GM19193 (cell line): ENCODE measurements around the gene LHX4.

Experiments
- POLR2A ChIP-seq: IDR thresholded peaks from 4 replicates; pipeline ENCODE4 v1.6.1; 2011; ENCODE audit not compliant: insufficient read depth, insufficient read length; ENCODE audit errors: extremely low read depth

Gene LHX4

DNA sequence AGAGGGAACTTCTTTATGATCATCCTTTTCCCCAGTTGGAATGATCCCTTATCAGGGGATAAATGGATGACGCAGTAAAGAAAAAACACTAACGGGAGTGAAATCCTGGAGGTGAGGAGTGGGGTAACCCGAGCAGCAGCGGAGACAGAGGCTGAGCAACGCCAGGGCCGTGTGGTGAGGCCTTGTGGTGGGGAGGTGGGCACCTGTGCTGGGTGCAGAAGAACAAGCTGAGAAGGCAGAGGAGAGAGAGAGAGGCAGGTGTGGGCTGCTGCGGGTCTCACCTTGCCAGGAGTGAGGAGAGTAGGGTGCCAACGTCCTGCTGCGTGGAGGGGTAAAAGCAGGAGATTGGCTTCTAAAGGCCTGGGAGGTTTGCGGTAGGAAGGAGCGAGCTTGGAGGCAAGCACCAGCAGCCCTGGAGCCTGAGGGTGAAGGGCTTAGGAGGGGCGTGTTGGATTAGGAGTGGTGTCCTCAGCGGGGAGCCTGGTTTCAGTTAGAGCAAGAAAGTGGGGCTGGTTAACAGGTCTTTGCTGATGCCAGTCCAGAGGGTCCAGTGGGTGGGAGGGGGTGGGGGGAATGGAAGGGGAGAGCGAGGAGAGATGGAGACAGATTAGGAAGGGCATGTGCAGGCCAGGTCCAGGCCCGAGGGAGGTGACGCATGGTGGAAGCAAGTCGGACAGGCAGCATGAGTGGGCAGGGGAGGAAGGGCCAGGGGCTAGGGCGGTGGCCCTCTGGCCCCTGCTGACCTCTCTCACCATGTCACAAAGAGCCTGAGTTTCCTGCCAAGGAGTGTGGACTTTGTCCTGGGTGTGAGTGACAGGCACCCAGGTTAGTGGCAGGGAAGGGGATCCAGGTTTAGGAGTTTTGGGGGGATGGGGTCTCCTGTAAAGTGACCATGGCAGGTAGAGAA lies 36.7 kb upstream of the LHX4 start:
- no peak for TF ChIP-seq POLR2A

DNA sequence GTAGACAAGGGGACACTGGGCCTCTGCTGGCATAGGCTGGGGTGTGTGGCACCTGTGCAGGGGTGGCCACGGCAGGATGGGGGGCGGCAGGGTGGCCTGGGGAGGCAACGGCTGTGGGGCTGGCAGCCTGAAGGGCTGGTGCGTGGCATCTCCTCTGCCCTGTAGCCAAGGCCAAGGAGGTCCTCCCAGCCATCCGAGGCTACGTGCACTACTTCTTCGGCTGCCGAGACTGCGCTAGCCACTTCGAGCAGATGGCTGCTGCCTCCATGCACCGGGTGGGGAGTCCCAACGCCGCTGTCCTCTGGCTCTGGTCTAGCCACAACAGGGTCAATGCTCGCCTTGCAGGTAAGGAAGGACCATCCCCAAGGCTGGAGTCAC lies 36.0 kb upstream of the LHX4 start:
- no peak for TF ChIP-seq POLR2A

DNA sequence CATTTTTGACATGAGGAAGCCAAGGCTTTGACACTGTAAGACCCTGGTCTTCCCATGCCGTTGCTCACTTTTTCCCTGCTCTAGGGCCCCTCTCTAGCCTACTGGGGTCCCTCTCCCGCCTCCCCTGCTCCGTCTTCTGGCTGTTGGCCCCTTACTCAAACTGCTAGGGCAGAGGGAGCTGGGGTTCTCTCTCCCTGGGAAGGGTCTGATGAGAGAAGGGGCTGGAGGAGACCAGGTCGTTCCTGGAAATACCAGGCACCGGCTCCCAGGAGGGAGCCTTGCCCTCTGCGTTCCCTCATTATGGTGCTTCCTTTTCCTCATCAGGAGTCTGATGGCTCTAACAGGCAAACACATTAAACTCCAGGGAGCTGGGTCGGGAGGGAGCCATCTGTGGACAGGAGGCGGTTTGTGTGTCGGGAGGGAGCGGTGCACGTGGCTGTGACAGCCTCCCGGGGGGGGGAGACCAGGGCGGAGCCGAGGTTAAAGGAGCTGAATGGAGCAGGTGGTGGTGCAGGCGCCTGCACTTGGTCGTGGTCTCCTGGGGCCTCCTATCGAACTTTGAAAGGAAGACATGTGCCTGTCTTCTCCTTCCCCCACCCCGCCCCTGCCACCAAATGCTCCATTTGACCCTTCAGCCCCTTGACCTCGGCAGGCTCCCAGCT lies 35.4 kb upstream of the LHX4 start:
- TF ChIP-seq POLR2A = no peak

DNA sequence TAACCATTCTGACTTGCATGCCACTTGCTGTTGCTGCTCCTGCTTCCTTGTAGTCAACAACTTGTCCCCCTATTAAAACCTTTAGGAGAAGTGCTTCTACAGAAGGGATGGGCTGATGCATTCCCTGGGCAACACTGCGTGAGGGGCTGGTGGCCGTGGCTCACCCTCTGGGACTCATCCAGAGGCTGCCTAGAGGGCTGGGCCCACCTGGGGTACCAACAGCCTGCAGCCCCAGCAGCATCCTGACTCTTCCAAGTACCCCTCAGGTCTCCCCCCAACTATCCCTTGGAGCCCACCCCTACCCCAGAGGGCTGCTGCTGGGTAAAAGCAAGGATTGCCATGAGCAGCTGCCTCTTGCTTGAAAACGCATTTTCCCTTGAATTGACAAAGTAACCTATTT lies 34.7 kb upstream of the LHX4 start:
- no peak for TF ChIP-seq POLR2A

DNA sequence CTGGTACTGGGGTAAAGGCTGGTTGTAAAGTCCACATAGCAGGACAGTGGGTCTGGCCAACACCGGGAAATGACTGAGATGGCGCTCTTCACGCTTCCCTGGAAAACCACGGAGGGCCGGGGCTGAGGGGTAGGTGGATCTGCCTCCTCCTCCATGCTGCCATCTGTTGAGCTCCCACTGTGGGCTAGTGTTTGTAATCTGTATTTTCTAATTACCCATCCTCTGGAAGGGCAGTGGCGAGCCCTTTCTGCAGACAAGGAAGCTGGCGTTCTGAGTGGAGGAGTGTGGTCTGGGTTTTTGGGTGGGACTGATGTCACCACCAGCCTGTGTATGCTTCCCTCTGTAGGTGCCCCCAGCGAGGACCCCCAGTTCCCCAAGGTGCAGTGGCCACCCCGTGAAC lies 34.1 kb upstream of the LHX4 start:
- TF ChIP-seq POLR2A = no peak

DNA sequence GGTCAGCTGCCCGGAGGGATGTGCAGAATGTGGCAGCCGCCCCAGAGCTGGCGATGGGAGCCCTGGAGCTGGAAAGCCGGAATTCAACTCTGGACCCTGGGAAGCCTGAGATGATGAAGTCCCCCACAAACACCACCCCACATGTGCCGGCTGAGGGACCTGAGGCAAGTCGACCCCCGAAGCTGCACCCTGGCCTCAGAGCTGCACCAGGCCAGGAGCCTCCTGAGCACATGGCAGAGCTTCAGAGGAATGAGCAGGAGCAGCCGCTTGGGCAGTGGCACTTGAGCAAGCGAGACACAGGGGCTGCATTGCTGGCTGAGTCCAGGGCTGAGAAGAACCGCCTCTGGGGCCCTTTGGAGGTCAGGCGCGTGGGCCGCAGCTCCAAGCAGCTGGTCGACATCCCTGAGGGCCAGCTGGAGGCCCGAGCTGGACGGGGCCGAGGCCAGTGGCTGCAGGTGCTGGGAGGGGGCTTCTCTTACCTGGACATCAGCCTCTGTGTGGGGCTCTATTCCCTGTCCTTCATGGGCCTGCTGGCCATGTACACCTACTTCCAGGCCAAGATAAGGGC lies 33.5 kb upstream of the LHX4 start:
- no peak for TF ChIP-seq POLR2A

DNA sequence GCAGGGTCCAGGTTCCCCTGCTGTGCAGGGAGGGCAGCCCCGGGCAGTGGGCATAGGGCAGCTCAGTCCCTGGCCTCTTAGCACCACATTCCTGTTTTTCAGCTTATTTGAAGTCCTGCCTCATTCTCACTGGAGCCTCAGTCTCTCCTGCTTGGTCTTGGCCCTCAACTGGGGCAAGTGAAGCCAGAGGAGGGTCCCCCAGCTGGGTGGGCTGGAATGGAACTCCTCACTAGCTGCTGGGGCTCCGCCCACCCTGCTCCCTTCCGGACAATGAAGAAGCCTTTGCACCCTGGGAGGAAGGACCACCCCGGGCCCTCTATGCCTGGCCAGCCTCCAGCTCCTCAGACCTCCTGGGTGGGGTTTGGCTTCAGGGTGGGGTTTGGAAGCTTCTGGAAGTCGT lies 32.8 kb upstream of the LHX4 start:
- TF ChIP-seq POLR2A = no peak

DNA sequence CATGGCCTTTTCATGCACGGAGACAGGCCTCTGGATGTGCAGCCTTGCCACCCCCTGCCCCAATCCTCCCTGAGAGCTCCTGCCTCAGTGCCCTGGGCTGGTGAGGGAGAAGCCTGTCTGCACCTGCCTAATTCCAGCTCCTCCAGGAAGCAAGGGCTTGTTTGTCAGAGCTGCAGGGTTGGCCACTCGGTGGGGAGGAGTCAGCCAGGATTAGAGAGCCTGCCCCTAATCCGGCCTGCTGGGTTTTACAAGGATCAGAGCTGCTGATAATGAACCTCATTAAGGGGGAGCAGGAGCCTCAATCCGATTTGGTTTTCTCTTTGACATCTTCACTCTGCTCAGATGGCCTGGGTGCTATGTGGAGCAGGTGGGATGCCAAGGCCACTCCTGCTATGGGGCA lies 31.9 kb upstream of the LHX4 start:
- no peak for TF ChIP-seq POLR2A

DNA sequence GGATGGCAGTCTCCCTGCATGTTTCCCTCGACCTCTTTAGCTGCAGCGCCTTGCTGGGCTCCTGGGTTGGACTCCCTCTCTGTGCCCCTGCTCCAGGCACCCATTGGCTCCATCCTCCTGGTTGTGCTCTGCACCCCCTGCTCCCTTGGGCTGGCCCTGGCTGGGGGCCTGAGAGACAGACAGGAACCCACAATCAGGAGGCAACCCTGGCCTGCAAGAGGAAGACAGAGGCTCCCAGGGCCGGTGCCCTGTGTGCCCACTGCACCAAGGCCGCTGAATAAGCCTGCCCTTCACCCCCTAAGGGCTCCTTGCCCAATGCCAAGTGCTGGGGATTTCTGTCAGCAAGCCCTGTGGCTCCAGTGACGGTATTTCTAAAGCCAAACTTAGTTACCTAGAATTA lies 31.5 kb upstream of the LHX4 start:
- TF ChIP-seq POLR2A = no peak

DNA sequence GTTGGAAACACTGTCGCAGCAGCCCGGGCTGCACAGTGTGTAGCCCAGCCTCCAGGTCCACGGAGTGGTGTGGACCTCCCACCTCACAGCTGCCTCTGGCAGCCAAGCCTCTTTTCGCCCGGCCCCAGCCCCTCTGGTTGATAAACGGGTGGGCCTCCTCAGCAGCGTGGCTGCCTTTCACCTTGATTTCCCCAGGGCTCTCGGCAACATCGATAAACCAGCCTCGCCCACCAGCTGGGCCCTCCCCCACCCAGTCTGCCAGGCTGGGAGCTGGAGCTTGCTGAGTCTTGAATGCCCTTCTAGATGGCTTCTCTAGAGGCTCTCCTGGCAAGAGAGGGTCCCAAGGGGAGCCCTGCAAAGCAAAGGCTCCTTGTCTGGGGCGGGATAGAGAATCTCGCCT lies 31.0 kb upstream of the LHX4 start:
- no peak for TF ChIP-seq POLR2A

DNA sequence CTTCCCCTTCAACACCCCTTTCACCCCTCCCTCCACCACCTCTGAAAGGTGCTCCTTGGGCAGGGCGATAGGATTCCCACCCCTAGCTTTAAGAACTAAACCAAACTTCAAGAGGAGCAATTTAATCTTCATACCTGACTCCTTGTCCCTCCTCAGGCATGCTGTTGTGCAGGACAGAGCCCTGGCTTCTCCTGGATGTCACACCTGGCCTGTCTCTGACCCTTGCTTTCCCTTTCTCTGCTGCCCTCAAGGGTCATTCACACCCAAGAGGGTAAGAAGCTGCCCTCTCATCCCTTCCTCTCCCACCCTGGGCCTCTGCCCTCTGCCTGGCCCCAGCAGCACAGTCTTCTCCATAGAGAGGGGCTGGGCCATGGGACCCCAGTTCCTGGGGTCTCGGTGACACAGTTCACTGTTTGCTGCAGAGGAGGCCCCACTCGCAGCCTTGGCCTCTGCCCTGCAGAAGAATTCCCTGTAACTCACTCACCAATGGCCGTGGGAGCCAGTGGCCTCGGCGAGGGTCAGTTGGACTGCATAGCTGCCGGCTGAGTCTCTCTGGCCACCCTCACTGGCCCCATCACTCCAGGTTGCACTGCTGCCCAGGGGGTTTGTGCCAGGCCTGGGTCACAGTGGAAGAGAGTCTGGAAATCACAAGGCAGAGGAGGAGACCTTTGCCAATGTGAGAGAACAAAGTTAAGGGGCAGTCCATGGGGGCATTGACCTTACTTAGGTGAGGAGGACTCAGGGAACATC lies 28.4 kb upstream of the LHX4 start:
- TF ChIP-seq POLR2A = no peak

DNA sequence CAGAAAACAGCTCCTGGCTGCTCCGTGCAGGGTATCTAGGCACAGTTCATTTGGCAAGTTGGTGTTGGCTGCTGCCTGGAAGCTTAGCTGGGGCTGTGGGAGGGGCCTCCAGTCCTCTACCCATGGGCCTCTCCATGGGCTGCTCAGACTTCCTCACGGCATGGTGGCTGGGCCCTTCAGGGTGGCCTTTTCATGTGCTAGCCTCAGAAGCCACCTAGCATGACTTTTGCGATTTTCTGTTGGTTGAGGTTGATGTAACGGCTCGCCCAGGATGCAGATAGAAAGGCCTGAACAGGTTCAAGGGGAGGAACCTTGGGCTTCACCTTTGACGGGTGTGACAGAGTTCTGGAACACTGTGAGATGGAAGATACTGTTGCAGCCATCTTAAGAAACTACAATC lies 25.8 kb upstream of the LHX4 start:
- no peak for TF ChIP-seq POLR2A

DNA sequence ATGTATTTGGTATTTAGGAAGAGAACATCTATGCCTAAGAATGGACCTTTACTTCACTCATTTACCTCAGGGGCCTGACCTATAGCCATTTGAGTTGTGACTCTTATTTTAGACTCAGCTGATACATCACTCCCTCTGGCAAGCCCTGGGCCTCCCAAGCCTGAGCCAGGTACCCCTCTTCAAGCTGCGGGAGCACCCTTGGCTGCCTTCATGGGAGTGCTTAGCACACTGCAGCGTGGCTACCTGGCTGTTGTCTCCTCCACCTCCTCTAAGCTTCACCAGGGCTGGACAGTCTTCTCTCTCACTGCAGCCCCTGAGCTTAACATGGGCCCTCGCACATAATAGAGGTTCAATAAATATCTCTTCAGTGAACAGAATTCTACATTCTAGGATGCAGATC lies 23.5 kb upstream of the LHX4 start:
- no peak for TF ChIP-seq POLR2A

DNA sequence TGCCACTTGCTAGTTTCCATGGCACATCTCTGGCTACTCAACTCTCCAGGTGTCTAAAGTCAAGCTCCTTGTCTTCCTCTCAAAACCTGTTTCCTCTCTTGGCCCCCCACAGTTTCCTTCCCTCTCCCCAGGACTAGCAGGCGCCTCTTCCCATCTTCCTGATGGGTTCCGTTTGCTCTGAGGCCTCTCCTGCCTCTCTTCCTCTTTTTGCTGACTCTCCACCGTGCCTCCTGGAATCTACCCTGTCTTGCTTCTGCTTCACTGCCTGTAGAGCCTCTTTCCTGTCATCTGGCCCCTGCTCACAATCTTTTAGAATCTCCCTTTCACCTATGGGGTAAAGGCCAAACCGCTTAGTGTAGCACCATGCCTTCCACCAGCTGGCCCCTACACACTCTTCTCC lies 21.8 kb upstream of the LHX4 start:
- no peak for TF ChIP-seq POLR2A

DNA sequence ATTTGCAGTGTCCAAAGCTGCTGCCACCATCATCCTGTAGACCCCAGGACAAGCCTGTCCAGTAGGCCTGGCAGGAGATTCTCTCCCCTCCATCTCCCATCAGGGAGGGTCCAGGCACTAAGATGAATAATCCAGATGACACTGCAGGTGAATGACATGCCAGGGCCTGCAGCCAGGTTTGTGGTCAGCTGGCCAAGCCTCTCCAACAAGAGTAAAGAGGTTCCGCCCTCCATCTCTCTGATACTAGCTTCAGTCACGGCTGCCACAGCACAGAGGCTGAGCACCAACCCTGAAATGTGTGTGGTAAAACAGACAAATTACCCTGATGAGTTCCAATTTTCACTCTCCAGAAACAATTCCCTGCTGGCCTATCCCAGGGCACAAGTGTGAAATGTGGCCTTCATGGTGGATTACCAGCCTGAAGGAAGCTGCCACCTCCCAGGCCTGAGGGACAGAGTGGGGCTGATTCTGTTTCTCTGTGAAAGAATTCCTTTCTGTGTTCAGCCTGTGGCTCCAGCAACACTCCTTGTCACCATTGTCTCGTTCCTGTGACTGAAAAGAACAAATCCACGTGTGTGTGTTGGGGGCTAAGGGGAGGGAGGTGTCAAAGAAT lies 19.9 kb upstream of the LHX4 start:
- TF ChIP-seq POLR2A = no peak
